H1 (cell line): ENCODE data around the gene NKIRAS2. TPM values are rescaled to one million over a fixed set of nuclear protein-coding genes. Genes with fewer than 3 reads are reported as not detected.

Source experiments
- CTCF ChIA-PET: fragments of 300-600 bp; sonication (Branson Sonifier 250); formaldehyde crosslinking; loops from one replicate; lab custom pipeline; 2021; ENCODE audit not compliant: partially characterized antibody; lab: Charles Lee
- POLR2A ChIA-PET: fragments of 300-600 bp; sonication (Branson Sonifier 250); formaldehyde crosslinking; loops from one replicate; lab custom pipeline; 2021; ENCODE audit warnings: inconsistent platforms; ENCODE audit not compliant: partially characterized antibody; lab: Charles Lee
- DNase-seq, 2 experiments: peaks; one replicate each; pipeline versions ENCODE4 v3.0.0 to v3.0.0-alpha.2; 2010 to 2022; ENCODE audit warnings: low spot score in 2 of 2, low read depth in 1 of 2, mixed read lengths in 1 of 2
- FAIRE-seq: peaks from 2 replicates; lab custom pipeline; 2011; peaks lifted over from hg19 to GRCh38; lab: Jason Lieb, UNC
- H2AFZ ChIP-seq: 2 replicates; pipeline ENCODE4 v1.8.1; 2012; ENCODE audit warnings: low read length, inconsistent platforms
- H2AK5ac ChIP-seq: 2 replicates; pipeline ENCODE4 v1.6.1; 2013; ENCODE audit warnings: low read depth, low read length
- H2BK120ac ChIP-seq: replicated peaks from 2 replicates; pipeline ENCODE3; 2013; ENCODE audit warnings: low read depth, low read length, inconsistent platforms
- H2BK12ac ChIP-seq: 2 replicates; pipeline ENCODE4 v1.6.1; 2013; ENCODE audit warnings: low read depth, low read length
- H2BK15ac ChIP-seq: 2 replicates; pipeline ENCODE4 v1.6.1; 2013; ENCODE audit warnings: low read length
- H2BK20ac ChIP-seq: 2 replicates; pipeline ENCODE4 v1.6.1; 2013; ENCODE audit warnings: low read length
- H2BK5ac ChIP-seq: 2 replicates; pipeline ENCODE4 v1.6.1; 2013; ENCODE audit warnings: low read depth, low read length
- H3K14ac ChIP-seq: 2 replicates; pipeline ENCODE4 v1.6.1; 2013; ENCODE audit warnings: inconsistent platforms; ENCODE audit not compliant: insufficient read length
- H3K18ac ChIP-seq: 2 replicates; pipeline ENCODE4 v1.6.1; 2013; ENCODE audit warnings: low read length; ENCODE audit errors: extremely low read depth
- H3K23ac ChIP-seq: 2 replicates; pipeline ENCODE4 v1.6.1; 2013; ENCODE audit warnings: inconsistent platforms; ENCODE audit not compliant: insufficient read length
- H3K23me2 ChIP-seq: 2 replicates; pipeline ENCODE4 v1.6.1; 2013; ENCODE audit warnings: low read depth, low read length
- H3K27ac ChIP-seq: 2 replicates; pipeline ENCODE4 v1.6.1; 2011; ENCODE audit warnings: low read depth, low read length, inconsistent platforms
- H3K27me3 ChIP-seq, 4 experiments: replicated peaks in 1 of 4; 1 replicate in 1 of 4; 2 replicates in 3 of 4; pipeline versions ENCODE4 v1.6.1 to v1.8.1; 2011 to 2013; ENCODE audit warnings: low read length in 3 of 4, mild to moderate bottlenecking in 3 of 4, inconsistent platforms in 2 of 4, mixed read lengths in 2 of 4, moderate library complexity in 1 of 4; ENCODE audit not compliant: control insufficient read depth in 3 of 4, insufficient read depth in 3 of 4; ENCODE audit errors: extremely low read depth in 1 of 4
- H3K36me3 ChIP-seq, 4 experiments: 2 replicates each; pipeline versions ENCODE4 v1.6.1 to v1.8.1; 2011 to 2013; ENCODE audit warnings: mild to moderate bottlenecking in 4 of 4, low read length in 3 of 4, moderate library complexity in 2 of 4, control low read depth in 1 of 4, inconsistent platforms in 1 of 4; ENCODE audit not compliant: insufficient read depth in 4 of 4, control insufficient read depth in 2 of 4
- H3K4ac ChIP-seq: replicated peaks from 2 replicates; pipeline ENCODE3; 2013; ENCODE audit warnings: low read length, low read depth, mixed read lengths, inconsistent platforms; ENCODE audit not compliant: insufficient read length
- H3K4me1 ChIP-seq, 4 experiments: replicated peaks in 1 of 4; 1 replicate in 1 of 4; 2 replicates in 3 of 4; pipeline versions ENCODE4 v1.6.1 to v1.8.1; 2011 to 2013; ENCODE audit warnings: low read length in 3 of 4, inconsistent platforms in 2 of 4, mixed read lengths in 1 of 4; ENCODE audit not compliant: insufficient read depth in 4 of 4, control insufficient read depth in 3 of 4
- H3K4me2 ChIP-seq, 2 experiments: 2 replicates each; pipeline versions ENCODE4 v1.6.1 to v1.8.1; 2011 to 2013; ENCODE audit warnings: low read depth in 2 of 2, low read length in 2 of 2, control low read depth in 1 of 2, inconsistent platforms in 1 of 2, mild to moderate bottlenecking in 1 of 2; ENCODE audit not compliant: insufficient read depth in 1 of 2
- H3K4me3 ChIP-seq, 4 experiments: fragments of 200-600, 300-600 bp in 1 of 4; sonication (generic), shearing (Covaris generic), sonication (Bioruptor Twin) in 1 of 4; 2 replicates each; pipeline versions ENCODE4 v1.5.1 to v1.8.1; 2011 to 2016; ENCODE audit warnings: low read length in 4 of 4, low read depth in 3 of 4, control low read depth in 2 of 4, inconsistent platforms in 2 of 4, mild to moderate bottlenecking in 2 of 4, mixed read lengths in 1 of 4, moderate library complexity in 1 of 4; ENCODE audit not compliant: insufficient read depth in 2 of 4; ENCODE audit errors: extremely low read depth in 1 of 4
- H3K56ac ChIP-seq: replicated peaks from 2 replicates; pipeline ENCODE3; 2013; ENCODE audit warnings: low read depth, mild to moderate bottlenecking, mixed read lengths, low read length, inconsistent platforms; ENCODE audit not compliant: insufficient read length
- H3K79me1 ChIP-seq: 2 replicates; pipeline ENCODE4 v1.6.1; 2013; ENCODE audit warnings: low read depth, low read length, control low read depth
- H3K79me2 ChIP-seq, 2 experiments: 2 replicates each; pipeline versions ENCODE4 v1.6.1 to v1.8.1; 2012 to 2013; ENCODE audit warnings: low read length in 2 of 2, mild to moderate bottlenecking in 2 of 2, inconsistent platforms in 1 of 2; ENCODE audit not compliant: insufficient read depth in 2 of 2, control insufficient read depth in 1 of 2
- H3K9ac ChIP-seq, 4 experiments: replicated peaks in 1 of 4; 1 replicate in 1 of 4; 2 replicates in 3 of 4; pipeline versions ENCODE4 v1.6.1 to v1.8.1; 2011 to 2013; ENCODE audit warnings: low read depth in 3 of 4, low read length in 3 of 4, control low read depth in 2 of 4, mild to moderate bottlenecking in 2 of 4, moderate library complexity in 2 of 4, inconsistent platforms in 1 of 4; ENCODE audit errors: extremely low read depth in 1 of 4
- H3K9me3 ChIP-seq, 2 experiments: 2 replicates each; pipeline versions ENCODE4 v1.6.1 to v1.8.1; 2012 to 2013; ENCODE audit warnings: mild to moderate bottlenecking in 2 of 2, moderate library complexity in 2 of 2, control low read depth in 1 of 2, inconsistent platforms in 1 of 2, low read depth in 1 of 2, low read length in 1 of 2, mixed read lengths in 1 of 2; ENCODE audit not compliant: insufficient read depth in 2 of 2
- H4K20me1 ChIP-seq, 2 experiments: replicated peaks in 1 of 2; 2 replicates each; pipeline versions ENCODE3 to v1.8.1; 2011 to 2013; ENCODE audit warnings: inconsistent platforms in 2 of 2, low read length in 2 of 2, mild to moderate bottlenecking in 1 of 2; ENCODE audit not compliant: insufficient read depth in 2 of 2, control insufficient read depth in 1 of 2
- H4K5ac ChIP-seq: 2 replicates; pipeline ENCODE4 v1.6.1; 2013; ENCODE audit warnings: low read length, low read depth, mixed read lengths, inconsistent platforms; ENCODE audit not compliant: insufficient read length
- H4K8ac ChIP-seq: 2 replicates; pipeline ENCODE4 v1.8.0; 2013; ENCODE audit warnings: mild to moderate bottlenecking, moderate library complexity, low read length, inconsistent platforms; ENCODE audit not compliant: insufficient read depth; ENCODE audit errors: extremely low read depth
- H4K91ac ChIP-seq: replicated peaks from 2 replicates; pipeline ENCODE3; 2013; ENCODE audit warnings: low read length, mixed read lengths, inconsistent platforms; ENCODE audit not compliant: insufficient read length
- KDM1A ChIP-seq: fragments of 200-600, 300-600 bp; sonication (generic); IDR thresholded peaks from 2 replicates; pipeline ENCODE4 v1.7.1; 2016; ENCODE audit warnings: mild to moderate bottlenecking, low read length, borderline replicate concordance
- KDM4A ChIP-seq: IDR thresholded peaks from one replicate; pipeline ENCODE4 v1.7.1; 2012; ENCODE audit warnings: low read depth, mild to moderate bottlenecking, moderate library complexity, low read length, inconsistent platforms; ENCODE audit not compliant: severe bottlenecking
- POLR2AphosphoS5 ChIP-seq: IDR thresholded peaks from 2 replicates; pipeline ENCODE4 v1.6.1; 2011; ENCODE audit warnings: low read depth, low read length
- SIRT6 ChIP-seq: IDR thresholded peaks from one replicate; pipeline ENCODE4 v1.7.1; 2012; ENCODE audit warnings: low read length, inconsistent platforms
- TBP ChIP-seq: IDR thresholded peaks from 2 replicates; pipeline ENCODE4 v1.6.1; 2011; ENCODE audit warnings: low read depth, low read length, improper control_type of control experiment
- WGBS, 2 experiments: shearing (Covaris generic) in 1 of 2; methylation state at CpG; one replicate each; pipeline versions ENCODE4 v1.1.6 to v1.1.7; 2013 to 2015; ENCODE audit warnings: low lambda C conversion rate in 2 of 2, mixed read lengths in 2 of 2, inconsistent platforms in 1 of 2, low coverage in 1 of 2, missing lambda C conversion rate in 1 of 2; ENCODE audit not compliant: insufficient replicate concordance in 2 of 2, insufficient coverage in 1 of 2, insufficient read length in 1 of 2; ENCODE audit errors: extremely low coverage in 1 of 2, missing lambda C conversion rate in 1 of 2; 5-methylcytosine and 5-hydroxymethylcytosine counted together
- polyA plus RNA-seq, 7 experiments: library from polyadenylated mRNA; depleted of rRNA in 3 of 7; stranded (reverse) in 5 of 7; unstranded in 2 of 7; fragments of >200 nt in 5 of 7; fragments of 200-250 nt in 2 of 7; gene quantifications; 1 replicate in 5 of 7; 2 replicates in 1 of 7; 4 replicates in 1 of 7; pipeline versions ENCODE4 v1.2.1 to v1.2.3, GENCODE V29; 2011 to 2013; ENCODE audit warnings: missing spikeins in 2 of 7, mixed read lengths in 2 of 7
- total RNA-seq: library from RNA; stranded (reverse); fragmentation: NEBNext Ultra II Directional; extraction: Animal tissue kit (Norgen Biotek cat#: 25700); gene quantifications from 2 replicates; pipeline ENCODE4 v1.2.1, GENCODE V29; 2021

Gene NKIRAS2
- total and polyA plus RNA-seq, 2 of the 8 experiments (the other 6 are each of a cell fraction or from before 2014, with no cell fraction given) = 34.5 to 51.1 TPM

- H3K79me2 ChIP-seq = no peaks in the 10 kb centered on the region
- no peaks in the 10 kb centered on the region for H4K20me1 ChIP-seq
- peak overlapping the region; percentile 60; the same call in 1 of the 2 replicates for H4K8ac ChIP-seq
- H3K56ac ChIP-seq = no peak overlapping the region
- no peak overlapping the region for H2BK20ac ChIP-seq
- H4K91ac ChIP-seq = no peak overlapping the region
- no peak overlapping the region for H3K4ac ChIP-seq
- H2AFZ ChIP-seq = peak overlapping the region; percentile 58; the same call in 1 of the 2 replicates
- DNase-seq (peak in 1 of 2 experiments; percentile 76), FAIRE-seq (no peak)
- no peak overlapping the region for H2AK5ac ChIP-seq
- H3K4me2 ChIP-seq = peak overlapping the region; percentile 67 to 83
- H3K4me3 ChIP-seq = peak overlapping the region; percentile 52 to 88 (median 57)
- H2BK120ac ChIP-seq = no peak overlapping the region
- no peaks in the 10 kb centered on the region for H3K36me3 ChIP-seq
- H3K79me1 ChIP-seq = no peaks in the 10 kb centered on the region
- no peak overlapping the region for H2BK5ac ChIP-seq
- no peak overlapping the region for H2BK12ac ChIP-seq
- H3K14ac ChIP-seq = no peak overlapping the region
- peak overlapping the region in 1 of 4 experiments; percentile 45; a peak in 2 of 7 replicates for H3K9ac ChIP-seq
- CTCF ChIA-PET = interaction anchor here (0.5 to 4.3 kb wide), 23 partner anchors 8 to 212 kb away, joined by 3 to 30 read pairs (median 5); partner anchors contain the start of genes C17orf113 and ZNF385C
- TF ChIP-seq KDM4A (peak; percentile 86), POLR2AphosphoS5 (no peak), KDM1A (peak; percentile 67), SIRT6 (no peak), TBP (no peak)
- H3K27ac ChIP-seq = no peak overlapping the region
- peak overlapping the region; percentile 48; the same call in 1 of the 2 replicates for H3K18ac ChIP-seq
- H3K4me1 ChIP-seq = peaks cover 0 to 8% (median 4%) of the 10 kb centered on the region in 4 experiments; a peak in 4 of 7 replicates
- H3K27me3 ChIP-seq = no peaks in the 10 kb centered on the region; a peak in 2 of 7 replicates
- H3K23me2 ChIP-seq = peaks cover 4% of the 10 kb centered on the region
- POLR2A ChIA-PET = interaction anchor here (0.6 to 2.0 kb wide), 6 partner anchors 25 to 99 kb away, joined by 3 to 7 read pairs (median 3); partner anchors contain the start of genes DNAJC7, KAT2A and ZNF385C
- WGBS, 2 experiments = 10% methylated on average over 26 of the region's 67 CpGs; no CpG with 5 or more reads in 1 of the 2 experiments
- H3K9me3 ChIP-seq = no peaks in the 10 kb centered on the region
- H3K23ac ChIP-seq = no peak overlapping the region
- H2BK15ac ChIP-seq = no peak overlapping the region
- no peak overlapping the region for H4K5ac ChIP-seq
Measured at GRCh38 chr17:42072323-42073187, 52.7 kb downstream of the NKIRAS2 start.
